K562 (cell line): ENCODE results near the gene CDC20. TPM values are rescaled to one million over a fixed set of nuclear protein-coding genes. Genes with fewer than 3 reads are reported as not detected.
A peak's percentile ranks its signal among the peaks of the same experiment; 100 is the strongest.

ENCODE experiments used
- ATF3 ChIP-seq, 2 experiments: fragments of 450-650 bp in 1 of 2; sonication (generic) in 1 of 2; formaldehyde crosslinking in 1 of 2; IDR thresholded peaks in 1 of 2; conservative IDR thresholded peaks in 1 of 2; 2 replicates each; pipeline versions ENCODE4 v1.6.1 to v1.8.1; 2016 to 2023; ENCODE audit warnings: mild to moderate bottlenecking in 2 of 2, moderate library complexity in 2 of 2, inconsistent platforms in 1 of 2, missing genetic modification reagents in 1 of 2
- ATF4 ChIP-seq: fragments of 450-650 bp; formaldehyde crosslinking; IDR thresholded peaks from 2 replicates; pipeline ENCODE4 v1.4.0; 2022; ENCODE audit warnings: mild to moderate bottlenecking, moderate library complexity
- CHD1 ChIP-seq: fragments of 200-600 bp; sonication (generic); IDR thresholded peaks from one replicate; pipeline ENCODE4 v1.6.1; 2012; ENCODE audit warnings: mild to moderate bottlenecking, moderate library complexity, low read length, inconsistent platforms
- CREM ChIP-seq: IDR thresholded peaks from 2 replicates; pipeline ENCODE4 v1.6.1; 2014; ENCODE audit warnings: antibody characterized with exemption, low read depth
- GABPB2 ChIP-seq: fragments of 250-450 bp; sonication (Bioruptor Pico); conservative IDR thresholded peaks from 2 replicates; pipeline ENCODE4 v1.5.1; 2021; ENCODE audit warnings: mild to moderate bottlenecking
- GTF2E2 ChIP-seq: fragments of 200-800 bp; sonication (Bioruptor generic); IDR thresholded peaks from 2 replicates; pipeline ENCODE4 v1.6.1; 2016; ENCODE audit warnings: missing genetic modification characterization, missing compliant biosample characterization
- HDAC6 ChIP-seq: IDR thresholded peaks from 2 replicates; pipeline ENCODE4 v1.6.1; 2012; ENCODE audit warnings: low read depth, mild to moderate bottlenecking, control low read depth, inconsistent platforms, low read length, moderate library complexity
- KAT7 ChIP-seq: sonication (generic); formaldehyde crosslinking; IDR thresholded peaks from 2 replicates; pipeline ENCODE4 v1.8.0; 2022; ENCODE audit warnings: missing genetic modification reagents, mild to moderate bottlenecking, borderline replicate concordance
- LEF1 ChIP-seq: fragments of 450-650 bp; IDR thresholded peaks from 2 replicates; pipeline ENCODE4 v1.6.1; 2016; ENCODE audit warnings: mild to moderate bottlenecking
- MAFF ChIP-seq: IDR thresholded peaks from 2 replicates; pipeline ENCODE4 v1.6.1; 2012; ENCODE audit warnings: low read length, improper control_type of control experiment
- NCOA1 ChIP-seq: fragments of 450-650 bp; IDR thresholded peaks from 2 replicates; pipeline ENCODE4 v1.6.1; 2016; ENCODE audit warnings: low read depth
- NFATC3 ChIP-seq: fragments of 450-650 bp; IDR thresholded peaks from 2 replicates; pipeline ENCODE4 v1.6.1; 2017; ENCODE audit warnings: mild to moderate bottlenecking
- OTX1 ChIP-seq: fragments of 450-650 bp; formaldehyde crosslinking; IDR thresholded peaks from 2 replicates; pipeline ENCODE4 v1.4.0; 2022; ENCODE audit warnings: mild to moderate bottlenecking
- TEAD4 ChIP-seq, 2 experiments: sonication (generic) in 1 of 2; formaldehyde crosslinking in 1 of 2; IDR thresholded peaks; 2 replicates each; pipeline versions ENCODE4 v1.6.1 to v1.8.0; 2012 to 2022; ENCODE audit warnings: borderline replicate concordance in 1 of 2, inconsistent platforms in 1 of 2, low read length in 1 of 2, mild to moderate bottlenecking in 1 of 2, missing genetic modification reagents in 1 of 2
- ZBTB7A ChIP-seq: IDR thresholded peaks from 2 replicates; pipeline ENCODE4 v1.6.1; 2011; ENCODE audit warnings: low read depth, mild to moderate bottlenecking, low read length, moderate library complexity, borderline replicate concordance; ENCODE audit not compliant: control insufficient read depth
- ZNF445 ChIP-seq: fragments of 250-450 bp; sonication (Bioruptor Pico); IDR thresholded peaks from 2 replicates; pipeline ENCODE4 v1.4.0; 2020; ENCODE audit warnings: low read depth, mild to moderate bottlenecking, moderate library complexity
- polyA plus RNA-seq, 8 experiments: library from polyadenylated mRNA; depleted of rRNA in 4 of 8; stranded (reverse) in 5 of 8; unstranded in 3 of 8; fragments of >200 nt; fragmentation: Nextera tagmentation in 2 of 8; fragmentation: Illumina TruSeq in 1 of 8; extraction: Ambion mirVana in 2 of 8; extraction: Trizol in 1 of 8; gene quantifications; 2 replicates each; pipeline versions ENCODE4 v1.2.1 to v1.2.3, GENCODE V29; 2011 to 2014; ENCODE audit warnings: inconsistent platforms in 1 of 8, missing spikeins in 1 of 8
- total RNA-seq, 7 experiments: library from RNA; depleted of rRNA in 6 of 7; stranded (reverse); fragments of >200 nt in 6 of 7; fragmentation: Illumina TruSeq in 2 of 7; extraction: Trizol in 2 of 7; gene quantifications; 2 replicates each; pipeline versions ENCODE4 v1.2.1 to v1.2.3, GENCODE V29; 2011 to 2021; ENCODE audit warnings: low replicate concordance in 1 of 7
- TF ChIP-seq, protein P1 (sequence below): fragments of 450-650 bp; IDR thresholded peaks from 2 replicates; pipeline ENCODE4 v1.6.1; 2016; ENCODE audit warnings: borderline replicate concordance
- TF ChIP-seq, protein P2 (sequence below): fragments of 450-650 bp; conservative IDR thresholded peaks from 2 replicates; pipeline ENCODE4 v1.6.1; 2016; ENCODE audit warnings: missing genetic modification characterization, low read depth, mild to moderate bottlenecking, missing compliant biosample characterization, moderate library complexity
- TF ChIP-seq, protein P3 (sequence below): fragments of 250-450 bp; sonication (Bioruptor Pico); IDR thresholded peaks from 2 replicates; pipeline ENCODE4 v1.8.0; 2022; ENCODE audit warnings: inconsistent platforms, mild to moderate bottlenecking, moderate library complexity, borderline replicate concordance

Gene CDC20
- total and polyA plus RNA-seq, 9 of the 15 experiments (the other 6 are each of a cell fraction or from before 2014, with no cell fraction given) = 45.2 to 224 (median 121) TPM

GRCh38 chr1:43329995-43330751 lies 28.6 kb upstream of the CDC20 start (continued):
- TF ChIP-seq, protein P1, sequence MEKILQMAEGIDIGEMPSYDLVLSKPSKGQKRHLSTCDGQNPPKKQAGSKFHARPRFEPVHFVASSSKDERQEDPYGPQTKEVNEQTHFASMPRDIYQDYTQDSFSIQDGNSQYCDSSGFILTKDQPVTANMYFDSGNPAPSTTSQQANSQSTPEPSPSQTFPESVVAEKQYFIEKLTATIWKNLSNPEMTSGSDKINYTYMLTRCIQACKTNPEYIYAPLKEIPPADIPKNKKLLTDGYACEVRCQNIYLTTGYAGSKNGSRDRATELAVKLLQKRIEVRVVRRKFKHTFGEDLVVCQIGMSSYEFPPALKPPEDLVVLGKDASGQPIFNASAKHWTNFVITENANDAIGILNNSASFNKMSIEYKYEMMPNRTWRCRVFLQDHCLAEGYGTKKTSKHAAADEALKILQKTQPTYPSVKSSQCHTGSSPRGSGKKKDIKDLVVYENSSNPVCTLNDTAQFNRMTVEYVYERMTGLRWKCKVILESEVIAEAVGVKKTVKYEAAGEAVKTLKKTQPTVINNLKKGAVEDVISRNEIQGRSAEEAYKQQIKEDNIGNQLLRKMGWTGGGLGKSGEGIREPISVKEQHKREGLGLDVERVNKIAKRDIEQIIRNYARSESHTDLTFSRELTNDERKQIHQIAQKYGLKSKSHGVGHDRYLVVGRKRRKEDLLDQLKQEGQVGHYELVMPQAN = no peak
- 0 out of 2 replicates have a peak, but pooled peaks have one; percentile 24 for TF ChIP-seq GTF2E2 (tag)
- TF ChIP-seq ZBTB7A = peak; percentile 88
- no peak for TF ChIP-seq CHD1
- peak; percentile 70 for TF ChIP-seq LEF1
- TF ChIP-seq OTX1 (CRISPR knock-in tag) = peak; percentile 45; the same call in 1 of the 2 replicates
- TF ChIP-seq ATF4 (CRISPR knock-in tag) = 0 out of 2 replicates have a peak, but pooled peaks have one; percentile 7
- TF ChIP-seq KAT7 (CRISPR knock-in tag) = no peak
- TF ChIP-seq NFATC3 = peak; percentile 87
- TF ChIP-seq ATF3 (IDR thresholded peaks at IDR 0.05) = peak; percentile 89
- no peak for TF ChIP-seq ATF3 (CRISPR knock-in tag; conservative IDR thresholded peaks at IDR 0.05)
- 0 out of 2 replicates have a peak, but pooled peaks have one; percentile 28 for TF ChIP-seq CREM
- no peak for TF ChIP-seq GABPB2 (CRISPR knock-in tag)
- TF ChIP-seq, protein P2, sequence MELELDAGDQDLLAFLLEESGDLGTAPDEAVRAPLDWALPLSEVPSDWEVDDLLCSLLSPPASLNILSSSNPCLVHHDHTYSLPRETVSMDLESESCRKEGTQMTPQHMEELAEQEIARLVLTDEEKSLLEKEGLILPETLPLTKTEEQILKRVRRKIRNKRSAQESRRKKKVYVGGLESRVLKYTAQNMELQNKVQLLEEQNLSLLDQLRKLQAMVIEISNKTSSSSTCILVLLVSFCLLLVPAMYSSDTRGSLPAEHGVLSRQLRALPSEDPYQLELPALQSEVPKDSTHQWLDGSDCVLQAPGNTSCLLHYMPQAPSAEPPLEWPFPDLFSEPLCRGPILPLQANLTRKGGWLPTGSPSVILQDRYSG (tag) = 0 out of 2 replicates have a peak, but pooled peaks have one; percentile 64
- TF ChIP-seq TEAD4 (IDR thresholded peaks at IDR 0.05; ENCODE audit: low read length) = peak; percentile 48
- TF ChIP-seq TEAD4 (CRISPR knock-in tag; IDR thresholded peaks at IDR 0.05; ENCODE audit: borderline replicate concordance) = no peak
- TF ChIP-seq HDAC6 = no peak
- peak; percentile 46; the same call in 1 of the 2 replicates for TF ChIP-seq MAFF
- TF ChIP-seq NCOA1 = 0 out of 2 replicates have a peak, but pooled peaks have one; percentile 49
- TF ChIP-seq ZNF445 (CRISPR knock-in tag) = no peak
- TF ChIP-seq, protein P3, sequence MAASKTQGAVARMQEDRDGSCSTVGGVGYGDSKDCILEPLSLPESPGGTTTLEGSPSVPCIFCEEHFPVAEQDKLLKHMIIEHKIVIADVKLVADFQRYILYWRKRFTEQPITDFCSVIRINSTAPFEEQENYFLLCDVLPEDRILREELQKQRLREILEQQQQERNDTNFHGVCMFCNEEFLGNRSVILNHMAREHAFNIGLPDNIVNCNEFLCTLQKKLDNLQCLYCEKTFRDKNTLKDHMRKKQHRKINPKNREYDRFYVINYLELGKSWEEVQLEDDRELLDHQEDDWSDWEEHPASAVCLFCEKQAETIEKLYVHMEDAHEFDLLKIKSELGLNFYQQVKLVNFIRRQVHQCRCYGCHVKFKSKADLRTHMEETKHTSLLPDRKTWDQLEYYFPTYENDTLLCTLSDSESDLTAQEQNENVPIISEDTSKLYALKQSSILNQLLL (CRISPR knock-in tag) = no peak
